Panc1 (cell line): ENCODE results near the gene NFAM1. TPM values are rescaled to one million over a fixed set of nuclear protein-coding genes. Genes with fewer than 3 reads are reported as not detected.

ENCODE experiments used
- ATAC-seq: fragments of 200-7000 bp; cut with Tn5 transposase; 2 replicates; pipeline ENCODE4 v1.9.1; 2020; ENCODE audit warnings: mild to moderate bottlenecking, moderate library complexity
- BruUV-seq: library from RNA; stranded (reverse); fragments of 400-500 nt; replicated peaks from 2 replicates; lab custom pipeline; 2021; lab: Mats Ljungman, UMichigan
- CTCF ChIA-PET: fragments of 300-600 bp; sonication (Branson Sonifier 250); formaldehyde crosslinking; loops from one replicate; lab custom pipeline; 2022; ENCODE audit warnings: antibody characterized with exemption; lab: Charles Lee
- POLR2A ChIA-PET: fragments of 300-600 bp; sonication (Branson Sonifier 250); formaldehyde crosslinking; loops from one replicate; lab custom pipeline; 2022; ENCODE audit warnings: antibody characterized with exemption; lab: Charles Lee
- DNase-seq: peaks from one replicate; pipeline ENCODE4 v3.0.0-alpha.2; 2010; ENCODE audit warnings: low read depth, low spot score
- H3K27ac ChIP-seq: 2 replicates; pipeline ENCODE4 v1.5.1; 2011; ENCODE audit warnings: mild to moderate bottlenecking, low read length, inconsistent platforms
- H3K27me3 ChIP-seq: fragments of 200-500 bp; sonication (Bioruptor generic); 2 replicates; pipeline ENCODE4 v1.6.0; 2014; ENCODE audit warnings: low read length, inconsistent platforms; ENCODE audit not compliant: control insufficient read depth, insufficient read depth
- H3K36me3 ChIP-seq: fragments of 200-500 bp; sonication (Bioruptor generic); 2 replicates; pipeline ENCODE4 v1.5.1; 2014; ENCODE audit warnings: inconsistent platforms, mild to moderate bottlenecking, low read length, moderate library complexity; ENCODE audit not compliant: control insufficient read depth, insufficient read depth
- H3K4me1 ChIP-seq: 2 replicates; pipeline ENCODE4 v1.5.1; 2011; ENCODE audit warnings: inconsistent platforms, mild to moderate bottlenecking, low read length, moderate library complexity; ENCODE audit not compliant: control insufficient read depth, insufficient read depth
- H3K4me3 ChIP-seq, 2 experiments: 2 replicates each; pipeline ENCODE4 v1.5.1; 2011 to 2012; ENCODE audit warnings: low read depth in 2 of 2, low read length in 2 of 2, mild to moderate bottlenecking in 2 of 2, inconsistent platforms in 1 of 2, moderate library complexity in 1 of 2
- H3K9me3 ChIP-seq: fragments of 200-500 bp; sonication (Bioruptor generic); 2 replicates; pipeline ENCODE4 v1.5.1; 2014; ENCODE audit warnings: low read depth, mild to moderate bottlenecking, inconsistent platforms, low read length, moderate library complexity; ENCODE audit not compliant: control insufficient read depth, insufficient read depth
- CTCF ChIP-seq: fragments of 450-650 bp; IDR thresholded peaks from 2 replicates; pipeline ENCODE4 v1.5.1; 2017; ENCODE audit warnings: mild to moderate bottlenecking
- POLR2AphosphoS5 ChIP-seq: IDR thresholded peaks from 2 replicates; pipeline ENCODE4 v1.6.1; 2012; ENCODE audit warnings: mild to moderate bottlenecking, low read depth, low read length, moderate library complexity
- SIN3A ChIP-seq: IDR thresholded peaks from 2 replicates; pipeline ENCODE4 v1.6.1; 2012; ENCODE audit warnings: low read depth, mild to moderate bottlenecking, low read length, moderate library complexity, borderline replicate concordance; ENCODE audit not compliant: insufficient read depth
- TCF7L2 ChIP-seq: IDR thresholded peaks from 2 replicates; pipeline ENCODE4 v1.6.1; 2011; ENCODE audit warnings: mild to moderate bottlenecking, low read depth, low read length, inconsistent platforms
- in situ Hi-C: cut with HindIII; loops from 2 replicates; pipeline ENCODE4 v1.10.0; 2016; ENCODE audit warnings: low sequenced_read_pairs, low pct_unique_long_range_greater_than_20kb
- intact Hi-C: fragments of 100-400 bp; cut with micrococcal nuclease; formaldehyde crosslinking; loops from one replicate; pipeline ENCODE4 v1.10.0; 2022; ENCODE audit not compliant: unreplicated experiment
- total RNA-seq: library from RNA; stranded (reverse); gene quantifications from one replicate; pipeline ENCODE4 v1.2.1, GENCODE V29; 2021; ENCODE audit not compliant: unreplicated experiment
- TF ChIP-seq, protein P1 (sequence below), 2 experiments: IDR thresholded peaks; 2 replicates each; pipeline ENCODE4 v1.6.1; 2011 to 2012; ENCODE audit warnings: low read depth in 2 of 2, control low read depth in 1 of 2, low read length in 1 of 2, mild to moderate bottlenecking in 1 of 2, moderate library complexity in 1 of 2; ENCODE audit not compliant: insufficient read depth in 1 of 2

The NFAM1 gene
- total RNA-seq, 1 experiment from 2014 or later: 0.41 TPM

- Histone ChIP-seq H3K36me3 (no peaks in the 10 kb centered on the region), H3K4me1 (no peaks in the 10 kb centered on the region), H3K9me3 (no peaks in the 10 kb centered on the region), H3K27me3 (no peaks in the 10 kb centered on the region; the same call in 1 of the 2 replicates), H3K4me3 (no peak overlapping the region), H3K27ac (no peak overlapping the region)
- ATAC-seq: no peak
- intact Hi-C loops (no loop called here), in situ Hi-C loops (no loop called here)
- TF ChIP-seq TCF7L2 (no peak), POLR2AphosphoS5 (no peak), SIN3A (no peak), CTCF (no peak)
- TF ChIP-seq, protein P1, sequence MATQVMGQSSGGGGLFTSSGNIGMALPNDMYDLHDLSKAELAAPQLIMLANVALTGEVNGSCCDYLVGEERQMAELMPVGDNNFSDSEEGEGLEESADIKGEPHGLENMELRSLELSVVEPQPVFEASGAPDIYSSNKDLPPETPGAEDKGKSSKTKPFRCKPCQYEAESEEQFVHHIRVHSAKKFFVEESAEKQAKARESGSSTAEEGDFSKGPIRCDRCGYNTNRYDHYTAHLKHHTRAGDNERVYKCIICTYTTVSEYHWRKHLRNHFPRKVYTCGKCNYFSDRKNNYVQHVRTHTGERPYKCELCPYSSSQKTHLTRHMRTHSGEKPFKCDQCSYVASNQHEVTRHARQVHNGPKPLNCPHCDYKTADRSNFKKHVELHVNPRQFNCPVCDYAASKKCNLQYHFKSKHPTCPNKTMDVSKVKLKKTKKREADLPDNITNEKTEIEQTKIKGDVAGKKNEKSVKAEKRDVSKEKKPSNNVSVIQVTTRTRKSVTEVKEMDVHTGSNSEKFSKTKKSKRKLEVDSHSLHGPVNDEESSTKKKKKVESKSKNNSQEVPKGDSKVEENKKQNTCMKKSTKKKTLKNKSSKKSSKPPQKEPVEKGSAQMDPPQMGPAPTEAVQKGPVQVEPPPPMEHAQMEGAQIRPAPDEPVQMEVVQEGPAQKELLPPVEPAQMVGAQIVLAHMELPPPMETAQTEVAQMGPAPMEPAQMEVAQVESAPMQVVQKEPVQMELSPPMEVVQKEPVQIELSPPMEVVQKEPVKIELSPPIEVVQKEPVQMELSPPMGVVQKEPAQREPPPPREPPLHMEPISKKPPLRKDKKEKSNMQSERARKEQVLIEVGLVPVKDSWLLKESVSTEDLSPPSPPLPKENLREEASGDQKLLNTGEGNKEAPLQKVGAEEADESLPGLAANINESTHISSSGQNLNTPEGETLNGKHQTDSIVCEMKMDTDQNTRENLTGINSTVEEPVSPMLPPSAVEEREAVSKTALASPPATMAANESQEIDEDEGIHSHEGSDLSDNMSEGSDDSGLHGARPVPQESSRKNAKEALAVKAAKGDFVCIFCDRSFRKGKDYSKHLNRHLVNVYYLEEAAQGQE (IDR thresholded peaks at IDR 0.05; ENCODE audit: insufficient read depth in 1 of 2, low read depth in 2 of 2, low read length in 1 of 2): no peak
- BruUV-seq: no TSS peak
- no peak for DNase-seq
- POLR2A ChIA-PET: no interaction called here
- CTCF ChIA-PET: interaction anchor here (0.7 kb wide), 1 partner anchor 22 kb away, joined by 3 read pairs; no protein-coding TSS in a partner anchor
Measured at GRCh38 chr22:42451499-42452145, 19.4 kb upstream of the NFAM1 start.

GRCh38 chr22:42450862-42451261 lies 18.7 kb upstream of the NFAM1 start:
- Histone ChIP-seq H3K27ac (no peak overlapping the region), H3K9me3 (no peaks in the 10 kb centered on the region), H3K4me3 (no peak overlapping the region), H3K36me3 (no peaks in the 10 kb centered on the region), H3K27me3 (no peaks in the 10 kb centered on the region), H3K4me1 (no peaks in the 10 kb centered on the region)
- intact Hi-C loops: no loop called here
- ATAC-seq (no peak), DNase-seq (no peak)
- ChIA-PET CTCF (interaction anchor here (0.7 kb wide), 1 partner anchor 23 kb away, joined by 3 read pairs; no protein-coding TSS in a partner anchor), POLR2A (no interaction called here)
- BruUV-seq: no TSS peak
- TF ChIP-seq SIN3A (no peak), POLR2AphosphoS5 (no peak)
- in situ Hi-C loops: no loop called here

DNA sequence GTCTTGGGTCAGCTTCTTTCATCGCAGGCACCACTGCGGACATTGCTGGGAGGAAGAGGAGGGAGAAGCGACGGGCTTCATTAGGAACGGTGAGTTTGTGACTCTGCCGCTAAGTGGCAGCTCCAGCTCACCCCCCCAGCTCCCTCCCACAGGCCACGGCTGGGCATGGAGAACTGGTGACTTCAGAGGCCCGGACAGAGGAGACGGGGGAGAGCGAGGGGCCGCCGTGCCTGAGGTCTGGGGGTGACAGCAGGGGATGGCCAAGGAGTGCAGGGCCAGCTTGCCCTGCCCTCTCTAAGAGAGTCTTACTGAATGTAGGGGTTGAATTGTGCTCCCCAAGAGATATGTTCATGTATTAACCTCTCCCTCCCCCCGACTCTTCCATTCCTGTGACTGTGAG lies 13.9 kb upstream of the NFAM1 start:
- in situ Hi-C loops: no loop called here
- ChIA-PET CTCF (no interaction called here), POLR2A (no interaction called here)
- no peaks in the 10 kb centered on the region for H3K27me3 ChIP-seq
- peaks cover 13% of the 10 kb centered on the region; the same call in 1 of the 2 replicates for H3K4me1 ChIP-seq
- ATAC-seq (no peak), DNase-seq (no peak)
- H3K36me3 ChIP-seq: no peaks in the 10 kb centered on the region
- intact Hi-C loops: no loop called here
- no peak overlapping the region for H3K27ac ChIP-seq
- H3K9me3 ChIP-seq: no peaks in the 10 kb centered on the region
- TF ChIP-seq TCF7L2: no peak
- no peak for TF ChIP-seq POLR2AphosphoS5
- TF ChIP-seq SIN3A: no peak
- TF ChIP-seq CTCF: no peak
- TF ChIP-seq, protein P1 (IDR thresholded peaks at IDR 0.05; ENCODE audit: insufficient read depth in 1 of 2, low read depth in 2 of 2, low read length in 1 of 2): no peak
- BruUV-seq: no TSS peak
- no peak overlapping the region for H3K4me3 ChIP-seq
